Measurements from ENCODE around the gene TMC5.
"Not testable (repeated sequence)": the region's sequence is repeated elsewhere in the genome, so short reads cannot be mapped to it uniquely, and the experiment has no call there.

TMC5 gene

GRCh38 chr16:19417640-19418039, at the start of gene TMC5:
TMC5 (plus strand) TSS chr16:19417883; CDS start chr16:19440039, 22,156 bp downstream.
- no peak for DNase-seq (ENCODE audit: low read depth in 2 of 2)

DNA sequence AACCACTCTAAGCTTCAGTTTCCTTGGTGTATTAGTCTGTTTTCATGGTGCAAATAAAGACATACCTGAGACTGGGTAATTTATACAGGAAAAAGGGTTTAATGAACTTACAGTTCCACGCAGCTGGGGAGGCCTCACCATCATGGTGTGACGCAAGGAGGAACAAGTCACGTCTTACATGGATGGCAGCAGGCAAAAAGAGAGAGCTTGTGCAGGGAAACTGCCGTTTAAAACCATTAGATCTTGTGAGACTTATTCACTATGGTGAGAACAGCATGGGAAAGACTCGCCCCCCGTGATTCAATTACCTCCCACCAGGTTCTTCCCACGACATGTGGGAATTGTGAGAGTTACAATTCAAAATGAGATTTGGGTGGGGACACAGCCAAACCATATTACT, 45.1 kb upstream of the TMC5 start:
- DNase-seq (ENCODE audit: low read depth in 2 of 2): not testable (repeated sequence)

DNA sequence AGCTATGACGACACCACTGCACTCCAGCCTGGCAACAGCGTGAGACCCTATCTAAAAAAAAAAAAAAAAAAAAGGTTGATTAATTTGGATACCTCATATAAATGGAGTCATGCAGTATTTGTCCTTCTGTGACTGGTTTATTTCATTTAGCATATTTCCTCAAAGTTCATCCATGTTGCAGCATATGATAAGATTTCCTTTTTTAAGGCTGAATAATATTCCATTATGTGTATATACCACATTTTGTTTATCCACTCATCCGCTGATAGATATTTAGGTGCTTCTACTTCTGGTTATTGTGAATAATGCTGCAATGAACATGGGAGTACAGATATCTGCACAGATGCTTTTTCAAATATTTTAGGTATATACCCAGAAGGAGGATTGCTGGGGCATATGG, 43.3 kb upstream of the TMC5 start:
- no peak for DNase-seq (ENCODE audit: low read depth in 2 of 2)

DNA sequence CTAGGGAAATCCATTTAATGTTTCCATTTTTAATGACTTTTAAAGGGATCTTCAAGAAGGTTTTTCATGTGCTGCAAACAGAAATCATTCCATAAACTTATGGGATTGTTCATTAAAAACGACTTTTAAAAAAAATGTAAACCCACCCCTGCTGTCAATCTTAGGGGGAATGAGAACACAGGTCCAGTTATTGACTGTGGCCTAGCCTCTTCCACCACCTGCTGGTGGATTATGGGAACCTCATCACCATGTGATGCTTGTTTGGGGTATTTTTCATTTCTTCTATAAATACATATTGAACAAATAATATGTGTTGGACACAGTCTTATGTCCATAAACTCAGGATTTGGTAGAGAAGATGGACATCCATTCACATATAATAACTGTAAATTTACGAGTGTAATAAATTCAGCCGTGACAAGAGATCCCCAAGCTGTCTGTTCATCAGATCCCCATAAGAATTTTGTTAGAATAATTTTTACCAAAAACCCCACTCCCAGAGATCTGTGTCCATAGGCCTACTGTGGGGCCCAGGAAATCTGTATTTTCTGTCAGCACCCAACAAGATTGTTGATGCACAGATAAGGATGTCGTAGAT, 42.0 kb upstream of the TMC5 start:
- DNase-seq (ENCODE audit: low read depth in 2 of 2): no peak

DNA sequence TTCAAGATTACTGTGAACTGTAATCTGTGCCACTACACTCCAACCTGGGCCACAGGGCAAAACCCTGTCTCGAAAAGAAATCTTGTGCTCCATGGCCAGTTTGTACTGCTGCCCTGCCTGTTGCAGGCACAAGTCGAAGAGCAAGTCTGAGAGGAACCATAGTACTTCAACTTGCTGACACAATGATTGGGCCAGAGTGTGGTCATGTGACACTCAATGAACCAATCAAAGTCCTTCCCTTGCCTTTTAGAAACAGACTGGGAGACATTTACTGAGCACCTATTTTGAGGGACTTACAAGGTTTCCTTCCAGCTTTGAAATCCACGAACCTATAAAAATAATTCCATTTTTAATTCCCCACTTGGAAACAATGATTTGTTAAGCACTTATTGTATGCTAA, 39.8 kb upstream of the TMC5 start:
- no peak for DNase-seq (ENCODE audit: low read depth in 2 of 2)

DNA sequence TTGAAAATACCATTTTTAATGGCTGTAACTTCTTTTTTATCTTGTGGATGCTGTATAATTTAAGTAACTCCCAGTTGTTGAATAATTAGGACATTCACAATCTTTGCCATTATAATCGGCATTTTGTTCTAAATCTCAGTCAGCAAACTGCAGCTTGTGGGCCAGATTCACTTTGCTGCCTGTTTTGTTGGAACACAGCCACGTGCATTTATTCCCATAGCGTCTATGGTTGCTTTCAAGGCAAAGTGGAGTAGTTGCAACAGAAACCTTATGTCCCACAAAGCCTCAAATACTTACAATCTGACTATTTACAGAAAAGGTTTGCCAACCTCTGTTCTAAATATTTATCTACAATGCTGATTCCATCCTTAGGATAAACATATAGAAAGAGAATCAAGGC, 39.2 kb upstream of the TMC5 start:
- no peak for DNase-seq (ENCODE audit: low read depth in 2 of 2)

GRCh38 chr16:19379838-19380237, 37.8 kb upstream of the TMC5 start:
- DNase-seq (ENCODE audit: low read depth in 2 of 2): no peak

DNA sequence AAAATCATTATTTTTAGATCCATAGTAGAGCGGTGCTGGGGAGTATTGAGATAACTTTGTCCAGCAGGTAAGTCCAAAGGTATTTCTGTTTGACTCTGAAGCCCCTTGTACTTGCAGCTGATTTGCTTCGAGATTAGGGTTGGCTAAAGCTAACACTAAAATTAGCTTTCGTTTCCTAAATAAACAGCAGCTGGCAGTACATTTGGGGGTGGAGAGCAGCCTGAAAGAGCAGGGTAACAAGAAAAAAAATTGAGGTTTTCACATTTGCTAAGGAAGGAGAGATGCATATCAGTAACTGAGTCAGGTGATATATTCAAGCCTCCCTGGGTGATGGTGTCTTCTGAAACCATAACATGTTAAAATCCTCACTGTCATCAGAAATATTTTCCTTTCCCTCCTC, 37.4 kb upstream of the TMC5 start:
- DNase-seq (ENCODE audit: low read depth in 2 of 2): no peak

- no peak for DNase-seq (ENCODE audit: low read depth in 2 of 2)
Measured at GRCh38 chr16:19382084-19382801, 35.4 kb upstream of the TMC5 start.

- DNase-seq (ENCODE audit: low read depth in 2 of 2): no peak
Measured at GRCh38 chr16:19382887-19383816, 34.5 kb upstream of the TMC5 start.

DNA sequence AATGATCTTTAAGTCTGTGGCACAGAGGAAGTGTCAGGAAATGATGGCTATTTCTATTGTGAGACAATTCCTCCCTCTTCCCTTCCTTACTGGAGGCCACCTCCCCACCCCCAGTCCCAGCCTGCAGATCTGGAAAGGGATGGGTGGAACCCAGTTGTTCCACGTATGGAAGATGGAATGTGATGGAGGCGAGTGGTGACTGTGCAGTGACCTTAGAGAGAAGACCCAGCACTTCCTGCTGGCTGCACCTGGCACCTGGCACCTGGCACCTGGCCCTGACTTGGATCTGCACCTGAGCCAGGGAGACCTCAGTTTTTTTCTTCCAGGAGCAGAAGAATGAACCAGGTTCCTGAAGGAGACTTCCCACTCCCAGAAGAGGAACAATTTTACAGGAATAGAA, 33.0 kb upstream of the TMC5 start:
- no peak for DNase-seq (ENCODE audit: low read depth in 2 of 2)

DNA sequence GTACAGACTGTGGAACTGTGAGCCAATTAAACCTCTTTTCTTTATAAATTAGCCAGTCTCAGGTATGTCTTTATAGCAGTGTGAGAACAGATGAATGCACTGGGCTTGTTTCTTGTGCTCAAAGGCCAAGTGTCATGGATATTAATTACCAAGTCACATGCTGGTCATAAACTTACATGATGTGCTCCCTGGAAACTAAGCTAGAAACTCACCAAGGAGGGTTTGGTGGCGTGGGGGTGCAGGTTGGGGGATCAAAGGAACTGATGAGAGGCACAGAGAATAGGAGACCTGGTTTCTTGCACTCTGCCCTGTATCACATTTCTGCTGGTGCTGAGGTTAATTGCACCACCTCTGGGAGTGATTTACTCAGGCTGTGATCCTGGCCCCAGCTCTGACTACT, 31.2 kb upstream of the TMC5 start:
- DNase-seq (ENCODE audit: low read depth in 2 of 2): no peak

DNA sequence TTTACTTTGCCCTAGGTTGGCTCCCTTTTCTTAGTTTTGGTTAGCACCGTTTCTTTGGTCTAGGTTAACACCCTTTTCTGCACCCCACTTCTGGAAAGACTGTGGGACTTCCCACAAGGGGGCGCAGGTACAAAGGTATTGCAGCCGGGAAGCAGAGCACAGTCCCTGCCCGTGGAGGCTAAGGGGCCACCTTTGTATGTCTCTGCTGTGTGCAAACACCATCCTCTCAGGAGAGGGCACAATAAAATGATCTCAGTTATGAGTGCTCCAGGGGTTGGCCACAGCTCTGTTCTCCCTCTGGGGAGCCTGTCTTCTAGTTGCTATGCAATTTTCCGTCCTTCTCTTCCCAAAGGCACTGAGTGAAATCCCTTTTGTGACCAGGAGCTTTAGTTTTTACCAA, 28.4 kb upstream of the TMC5 start:
- DNase-seq (ENCODE audit: low read depth in 2 of 2): no peak

GRCh38 chr16:19391185-19391776, 26.4 kb upstream of the TMC5 start:
- DNase-seq (ENCODE audit: low read depth in 2 of 2): not testable (repeated sequence)

GRCh38 chr16:19392352-19392751, 25.3 kb upstream of the TMC5 start:
- no peak for DNase-seq (ENCODE audit: low read depth in 2 of 2)

DNA sequence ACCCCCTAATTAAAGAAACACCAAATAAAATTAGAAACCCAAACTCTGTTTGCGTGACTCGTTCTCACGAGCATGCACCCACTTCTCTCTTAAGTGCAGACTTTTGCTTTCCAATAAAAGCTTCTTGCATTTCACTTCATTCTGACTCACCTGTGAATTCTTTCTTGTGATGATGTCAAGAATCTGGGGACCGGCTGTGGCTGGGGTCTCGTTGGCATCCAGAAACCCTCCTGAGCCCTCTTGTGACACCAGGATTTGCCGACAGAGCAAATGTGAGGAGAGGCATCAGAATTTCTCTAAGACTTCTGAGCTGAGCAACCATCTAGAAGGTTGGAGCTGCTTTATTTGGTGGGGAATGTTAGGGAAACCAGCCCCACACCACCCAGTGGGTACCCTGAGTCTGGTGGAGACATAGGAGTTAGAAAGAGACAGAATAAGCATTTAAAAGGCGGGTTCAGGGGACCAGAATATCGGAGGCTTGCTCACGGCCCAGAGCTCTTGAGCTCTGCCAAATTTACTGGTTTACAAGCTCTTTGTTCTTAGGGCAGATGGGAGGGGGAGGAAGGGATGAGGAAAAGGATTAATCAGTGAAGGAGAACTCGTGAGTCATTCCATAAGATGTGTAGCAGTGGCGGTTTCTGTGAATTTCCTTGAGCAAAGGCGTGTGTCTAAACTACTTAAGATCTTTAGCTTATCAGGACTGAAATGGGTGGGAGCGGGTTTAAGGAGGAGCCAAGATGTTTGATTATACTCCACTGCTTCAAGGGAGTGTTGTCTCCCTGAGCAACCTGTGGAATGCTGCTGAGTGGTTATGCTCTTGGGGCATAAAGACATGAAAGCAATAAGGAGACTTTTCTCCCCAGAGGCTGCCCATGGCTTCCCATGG, 24.2 kb upstream of the TMC5 start:
- no peak for DNase-seq (ENCODE audit: low read depth in 2 of 2)

DNA sequence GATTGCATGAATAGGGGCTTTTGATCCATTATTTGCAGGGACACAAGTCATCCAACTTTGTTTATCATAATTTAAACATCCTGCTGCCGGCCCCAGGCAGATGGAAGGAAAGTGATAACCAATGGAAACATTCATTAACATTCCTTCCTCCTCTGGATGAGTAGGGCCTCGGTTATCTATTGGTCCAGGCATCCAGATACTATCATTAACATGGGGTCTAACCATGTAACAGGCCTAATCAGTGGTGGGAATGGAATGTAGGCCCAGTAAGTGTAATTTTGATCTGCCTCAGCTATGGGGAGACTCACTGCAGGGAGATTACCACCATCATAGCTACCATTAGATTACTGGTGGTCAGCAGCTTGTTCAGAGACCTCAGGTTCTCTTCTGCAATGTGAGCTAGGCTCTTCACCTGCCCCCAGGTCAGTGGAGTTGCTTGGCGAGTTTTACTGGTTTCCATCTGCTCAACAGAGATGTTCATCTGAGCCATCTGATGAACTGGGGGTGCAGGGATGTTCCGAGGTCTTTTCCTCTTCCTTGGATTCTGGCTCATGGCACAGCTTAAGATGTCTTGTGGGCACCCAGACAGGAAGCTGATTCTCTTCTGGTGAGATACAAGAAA, 21.9 kb upstream of the TMC5 start:
- not testable (repeated sequence) for DNase-seq (ENCODE audit: low read depth in 2 of 2)

- no peak for DNase-seq (ENCODE audit: low read depth in 2 of 2)
Measured at GRCh38 chr16:19396555-19397011, 21.1 kb upstream of the TMC5 start.

DNA sequence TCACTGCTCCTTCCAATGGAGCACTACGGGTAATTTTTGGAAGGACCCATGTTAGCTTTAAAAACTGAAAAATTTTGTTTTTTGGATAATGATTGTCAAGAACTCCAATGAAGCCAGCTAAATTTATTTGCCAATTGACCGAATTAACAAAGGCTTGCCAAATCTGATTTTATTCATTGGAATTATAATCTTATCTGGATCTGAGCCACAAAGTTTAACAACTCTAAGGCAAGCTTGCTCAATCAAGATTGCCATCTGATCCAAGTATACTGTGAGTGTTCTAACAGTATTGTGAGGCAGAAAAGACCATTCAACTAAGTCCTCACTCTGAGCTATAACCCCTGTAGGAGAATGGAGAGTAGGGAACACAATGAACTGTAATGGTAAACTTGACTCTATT, 20.3 kb upstream of the TMC5 start:
- not testable (repeated sequence) for DNase-seq (ENCODE audit: low read depth in 2 of 2)

DNA sequence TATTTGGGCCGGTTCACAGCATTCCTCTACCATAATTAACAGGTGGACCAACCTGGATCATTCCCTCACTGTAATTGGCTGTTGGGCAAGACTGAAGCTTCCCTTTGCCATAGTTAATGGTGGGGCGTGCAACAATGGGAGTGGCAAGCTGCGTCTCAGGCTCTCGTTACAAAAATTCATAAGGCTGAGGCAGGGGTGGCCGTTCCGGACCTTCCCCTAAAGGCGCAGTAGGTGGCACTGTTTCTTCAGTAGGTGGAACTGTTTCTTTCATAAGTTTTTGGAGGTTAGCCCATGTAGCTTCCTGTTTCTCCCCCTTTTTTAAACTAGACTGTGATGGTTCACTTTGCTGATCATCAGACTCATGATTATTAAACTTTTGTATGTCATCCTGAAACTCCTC, 17.0 kb upstream of the TMC5 start:
- no peak for DNase-seq (ENCODE audit: low read depth in 2 of 2)
